HEK293 (cell line): ENCODE results near the gene C20orf96.

Experiments used
- CTCF ChIA-PET: fragments of 350-600 bp; formaldehyde crosslinking; extraction: SDS; loops from one replicate; lab custom pipeline; 2021; ENCODE audit warnings: antibody characterized with exemption; lab: Yijun Ruan, JAX
- POLR2A ChIA-PET: fragments of 300-600 bp; formaldehyde crosslinking; extraction: SDS; loops from one replicate; lab custom pipeline; 2020; ENCODE audit warnings: antibody characterized with exemption, inconsistent platforms; lab: Yijun Ruan, JAX
- H3K27ac ChIP-seq: fragments of 200-500 bp; sonication (Bioruptor generic); 2 replicates; pipeline ENCODE4 v1.5.1; 2014; ENCODE audit warnings: low read depth, low read length, control low read depth, inconsistent platforms; ENCODE audit errors: extremely low read depth
- H3K36me3 ChIP-seq, 2 experiments: fragments of 200-500 bp in 1 of 2; sonication (Bioruptor generic) in 1 of 2; 1 replicate in 1 of 2; 2 replicates in 1 of 2; pipeline ENCODE4 v1.5.1; 2014 to 2017; ENCODE audit warnings: inconsistent platforms in 2 of 2, low read length in 2 of 2; ENCODE audit not compliant: control insufficient read depth in 2 of 2, insufficient read depth in 1 of 2
- H3K4me1 ChIP-seq: fragments of 200-500 bp; sonication (Bioruptor generic); 2 replicates; pipeline ENCODE4 v1.5.1; 2014; ENCODE audit warnings: mild to moderate bottlenecking, low read length, inconsistent platforms; ENCODE audit not compliant: control insufficient read depth, insufficient read depth
- H3K4me3 ChIP-seq: 2 replicates; pipeline ENCODE4 v1.5.1; 2011; ENCODE audit warnings: low read depth, mild to moderate bottlenecking, control low read depth, low read length, moderate library complexity
- H3K9me3 ChIP-seq: fragments of 200-500 bp; sonication (Bioruptor generic); 2 replicates; pipeline ENCODE4 v1.5.1; 2014; ENCODE audit warnings: low read depth, low read length, inconsistent platforms; ENCODE audit not compliant: control insufficient read depth, insufficient read depth
- GLIS1 ChIP-seq: fragments of 450-650 bp; formaldehyde crosslinking; IDR thresholded peaks from 2 replicates; pipeline ENCODE4 v1.5.1; 2016; ENCODE audit warnings: missing biosample characterization, missing genetic modification characterization
- SP2 ChIP-seq: fragments of 450-650 bp; formaldehyde crosslinking; IDR thresholded peaks from 2 replicates; pipeline ENCODE4 v1.5.1; 2016; ENCODE audit warnings: missing biosample characterization, missing genetic modification characterization
- SP7 ChIP-seq: fragments of 450-650 bp; formaldehyde crosslinking; IDR thresholded peaks from 2 replicates; pipeline ENCODE4 v1.5.1; 2016; ENCODE audit warnings: missing biosample characterization, missing genetic modification characterization
- TRIM28 ChIP-seq: IDR thresholded peaks from 2 replicates; pipeline ENCODE4 v1.6.1; 2011; ENCODE audit warnings: low read length, control low read depth, borderline replicate concordance
- ZFP69B ChIP-seq: fragments of 450-650 bp; formaldehyde crosslinking; IDR thresholded peaks from 2 replicates; pipeline ENCODE4 v1.5.1; 2016; ENCODE audit warnings: missing biosample characterization, missing genetic modification characterization
- ZNF133 ChIP-seq: fragments of 450-650 bp; formaldehyde crosslinking; IDR thresholded peaks from 2 replicates; pipeline ENCODE4 v1.5.1; 2016; ENCODE audit warnings: missing biosample characterization, missing genetic modification characterization
- ZNF175 ChIP-seq: fragments of 450-650 bp; formaldehyde crosslinking; IDR thresholded peaks from 2 replicates; pipeline ENCODE4 v1.5.1; 2016; ENCODE audit warnings: missing biosample characterization, missing genetic modification characterization
- ZNF184 ChIP-seq: fragments of 450-650 bp; IDR thresholded peaks from 2 replicates; pipeline ENCODE4 v1.5.1; 2018; ENCODE audit warnings: missing biosample characterization, mild to moderate bottlenecking, missing genetic modification characterization
- ZNF335 ChIP-seq: fragments of 450-650 bp; formaldehyde crosslinking; conservative IDR thresholded peaks from 2 replicates; pipeline ENCODE4 v1.5.1; 2016; ENCODE audit warnings: missing biosample characterization, missing genetic modification characterization
- ZNF341 ChIP-seq: fragments of 450-650 bp; formaldehyde crosslinking; IDR thresholded peaks from 2 replicates; pipeline ENCODE4; 2016; ENCODE audit warnings: low read depth, missing biosample characterization, missing genetic modification characterization
- ZNF391 ChIP-seq: fragments of 450-650 bp; formaldehyde crosslinking; IDR thresholded peaks from 2 replicates; pipeline ENCODE4 v1.5.1; 2016; ENCODE audit warnings: low read depth, missing biosample characterization, missing genetic modification characterization, borderline replicate concordance
- ZNF658 ChIP-seq: fragments of 450-650 bp; formaldehyde crosslinking; IDR thresholded peaks from 2 replicates; pipeline ENCODE4; 2016; ENCODE audit warnings: missing biosample characterization, missing genetic modification characterization
- ZNF76 ChIP-seq: fragments of 450-650 bp; formaldehyde crosslinking; IDR thresholded peaks from 2 replicates; pipeline ENCODE4; 2016; ENCODE audit warnings: low read depth, missing biosample characterization, missing genetic modification characterization, borderline replicate concordance
- ZNF768 ChIP-seq: fragments of 450-650 bp; formaldehyde crosslinking; IDR thresholded peaks from 2 replicates; pipeline ENCODE4 v1.5.1; 2018; ENCODE audit warnings: missing biosample characterization, mild to moderate bottlenecking, missing genetic modification characterization
- ZNF837 ChIP-seq: fragments of 450-650 bp; formaldehyde crosslinking; IDR thresholded peaks from 2 replicates; pipeline ENCODE4 v1.5.1; 2016; ENCODE audit warnings: missing biosample characterization, missing genetic modification characterization
- ZSCAN30 ChIP-seq: fragments of 450-650 bp; IDR thresholded peaks from 2 replicates; pipeline ENCODE4 v1.5.1; 2018; ENCODE audit warnings: missing biosample characterization, mild to moderate bottlenecking, missing genetic modification characterization, moderate library complexity
- TF ChIP-seq, protein P1 (sequence below): fragments of 450-650 bp; formaldehyde crosslinking; IDR thresholded peaks from 2 replicates; pipeline ENCODE4 v1.5.1; 2016; ENCODE audit warnings: missing biosample characterization, missing genetic modification characterization
- TF ChIP-seq, protein P2 (sequence below): fragments of 450-650 bp; formaldehyde crosslinking; IDR thresholded peaks from 2 replicates; pipeline ENCODE4 v1.5.1; 2016; ENCODE audit warnings: missing biosample characterization, missing genetic modification characterization
- TF ChIP-seq, protein P3 (sequence below): sonication (generic); formaldehyde crosslinking; IDR thresholded peaks from 2 replicates; pipeline ENCODE4 v1.8.1; 2022; ENCODE audit warnings: mild to moderate bottlenecking, moderate library complexity, missing genetic modification reagents
- TF ChIP-seq, protein P4 (sequence below): fragments of 450-650 bp; formaldehyde crosslinking; IDR thresholded peaks from 2 replicates; pipeline ENCODE4 v1.5.1; 2016; ENCODE audit warnings: missing biosample characterization, missing genetic modification characterization
- TF ChIP-seq, protein P5 (sequence below): fragments of 450-650 bp; IDR thresholded peaks from 2 replicates; pipeline ENCODE4 v1.5.1; 2018; ENCODE audit warnings: missing biosample characterization, missing genetic modification characterization

Gene C20orf96

DNA sequence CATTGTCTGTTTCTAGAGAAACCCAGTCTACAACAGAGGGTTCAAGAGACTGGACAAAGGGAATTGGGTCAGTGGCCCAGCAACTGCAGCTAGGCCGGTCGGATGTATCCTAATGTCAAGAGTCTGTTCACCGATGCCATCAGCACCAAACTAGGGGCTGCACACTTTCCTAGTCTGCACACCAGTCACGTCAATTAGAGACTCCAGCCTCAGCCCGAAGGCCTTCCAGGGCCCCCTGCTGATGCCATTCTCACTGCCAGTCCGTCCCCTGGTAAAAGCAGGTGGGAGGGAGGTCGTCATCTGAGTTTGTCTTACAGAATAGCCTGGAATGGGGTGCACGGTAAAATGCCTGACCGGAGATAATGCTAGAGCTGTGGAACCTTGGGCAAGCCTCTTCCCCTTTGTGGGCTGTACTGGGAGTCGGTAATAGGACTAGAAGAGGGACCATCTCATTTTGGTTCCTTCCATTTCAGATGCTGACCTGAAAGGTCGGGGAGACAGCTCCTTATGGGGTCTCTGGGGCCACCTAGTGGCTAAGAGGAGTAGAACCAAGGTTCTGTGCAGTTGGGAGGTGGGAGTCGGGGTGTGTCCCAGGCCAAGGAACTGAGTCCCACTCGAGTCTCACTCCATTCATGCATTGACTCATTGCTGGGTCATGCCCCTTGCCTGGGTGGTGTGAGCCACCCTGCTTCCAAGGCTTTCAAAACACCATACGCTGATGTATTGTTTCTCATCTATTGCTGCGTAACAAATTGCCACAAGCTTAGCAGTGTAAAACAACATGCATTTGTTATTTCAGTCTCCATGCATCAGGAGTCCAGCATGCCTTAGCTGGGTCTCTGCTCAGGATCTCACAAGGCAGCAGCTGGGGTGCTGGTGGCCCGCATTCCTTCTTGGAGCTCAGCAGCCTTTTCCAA, 39.9 kb upstream of the C20orf96 start (continued):
- TF ChIP-seq, protein P1, sequence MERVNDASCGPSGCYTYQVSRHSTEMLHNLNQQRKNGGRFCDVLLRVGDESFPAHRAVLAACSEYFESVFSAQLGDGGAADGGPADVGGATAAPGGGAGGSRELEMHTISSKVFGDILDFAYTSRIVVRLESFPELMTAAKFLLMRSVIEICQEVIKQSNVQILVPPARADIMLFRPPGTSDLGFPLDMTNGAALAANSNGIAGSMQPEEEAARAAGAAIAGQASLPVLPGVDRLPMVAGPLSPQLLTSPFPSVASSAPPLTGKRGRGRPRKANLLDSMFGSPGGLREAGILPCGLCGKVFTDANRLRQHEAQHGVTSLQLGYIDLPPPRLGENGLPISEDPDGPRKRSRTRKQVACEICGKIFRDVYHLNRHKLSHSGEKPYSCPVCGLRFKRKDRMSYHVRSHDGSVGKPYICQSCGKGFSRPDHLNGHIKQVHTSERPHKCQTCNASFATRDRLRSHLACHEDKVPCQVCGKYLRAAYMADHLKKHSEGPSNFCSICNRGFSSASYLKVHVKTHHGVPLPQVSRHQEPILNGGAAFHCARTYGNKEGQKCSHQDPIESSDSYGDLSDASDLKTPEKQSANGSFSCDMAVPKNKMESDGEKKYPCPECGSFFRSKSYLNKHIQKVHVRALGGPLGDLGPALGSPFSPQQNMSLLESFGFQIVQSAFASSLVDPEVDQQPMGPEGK (tag by site-specific recombination): 0 out of 2 replicates have a peak, but pooled peaks have one; percentile 13
- TF ChIP-seq ZSCAN30: 0 out of 2 replicates have a peak, but pooled peaks have one; percentile 19

DNA sequence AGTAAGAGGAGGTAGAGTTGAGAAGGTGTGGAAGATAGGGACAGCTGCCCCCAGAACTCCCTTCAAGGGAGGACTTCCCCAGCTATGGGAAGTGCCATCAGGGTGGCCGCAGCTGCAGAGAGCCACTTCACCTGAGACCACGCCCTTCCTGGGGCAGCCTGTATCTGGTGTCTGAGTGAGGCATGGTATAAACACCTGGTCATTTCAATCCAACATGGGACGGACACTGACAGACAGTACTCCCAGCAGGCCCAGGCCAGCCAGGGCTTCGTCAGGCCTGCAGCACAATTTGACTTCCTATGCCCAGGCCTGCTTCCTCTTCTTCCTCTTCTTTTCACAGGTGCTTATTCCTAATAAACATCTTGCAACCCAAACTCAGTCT, 39.3 kb upstream of the C20orf96 start:
- POLR2A ChIA-PET: interaction anchor here (1.0 to 3.2 kb wide), 9 partner anchors 12 to 78 kb away, joined by 3 to 14 read pairs (median 4); partner anchors contain the start of genes NRSN2 and ZCCHC3
- peaks cover 7% of the 10 kb centered on the region for H3K4me1 ChIP-seq
- TF ChIP-seq ZNF658 (tag by site-specific recombination): no peak
- TF ChIP-seq ZNF175 (tag by site-specific recombination): no peak
- TF ChIP-seq SP2 (tag by site-specific recombination): no peak
- TF ChIP-seq, protein P2, sequence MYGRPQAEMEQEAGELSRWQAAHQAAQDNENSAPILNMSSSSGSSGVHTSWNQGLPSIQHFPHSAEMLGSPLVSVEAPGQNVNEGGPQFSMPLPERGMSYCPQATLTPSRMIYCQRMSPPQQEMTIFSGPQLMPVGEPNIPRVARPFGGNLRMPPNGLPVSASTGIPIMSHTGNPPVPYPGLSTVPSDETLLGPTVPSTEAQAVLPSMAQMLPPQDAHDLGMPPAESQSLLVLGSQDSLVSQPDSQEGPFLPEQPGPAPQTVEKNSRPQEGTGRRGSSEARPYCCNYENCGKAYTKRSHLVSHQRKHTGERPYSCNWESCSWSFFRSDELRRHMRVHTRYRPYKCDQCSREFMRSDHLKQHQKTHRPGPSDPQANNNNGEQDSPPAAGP (tag by site-specific recombination): no peak
- TF ChIP-seq ZNF837 (tag by site-specific recombination): no peak
- no peak for TF ChIP-seq ZNF76 (tag by site-specific recombination)
- no peak for TF ChIP-seq ZNF391 (tag by site-specific recombination)
- TF ChIP-seq, protein P3, sequence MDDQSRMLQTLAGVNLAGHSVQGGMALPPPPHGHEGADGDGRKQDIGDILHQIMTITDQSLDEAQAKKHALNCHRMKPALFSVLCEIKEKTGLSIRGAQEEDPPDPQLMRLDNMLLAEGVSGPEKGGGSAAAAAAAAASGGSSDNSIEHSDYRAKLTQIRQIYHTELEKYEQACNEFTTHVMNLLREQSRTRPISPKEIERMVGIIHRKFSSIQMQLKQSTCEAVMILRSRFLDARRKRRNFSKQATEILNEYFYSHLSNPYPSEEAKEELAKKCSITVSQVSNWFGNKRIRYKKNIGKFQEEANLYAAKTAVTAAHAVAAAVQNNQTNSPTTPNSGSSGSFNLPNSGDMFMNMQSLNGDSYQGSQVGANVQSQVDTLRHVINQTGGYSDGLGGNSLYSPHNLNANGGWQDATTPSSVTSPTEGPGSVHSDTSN (CRISPR knock-in tag): no peak
- TF ChIP-seq SP7 (tag by site-specific recombination): no peak
- TF ChIP-seq, all 188 proteins: peak for 0
- Histone ChIP-seq H3K36me3 (peaks cover 0 to 5% of the 10 kb centered on the region in 2 experiments; a peak in 1 of 3 replicates), H3K27ac (no peak overlapping the region), H3K4me3 (no peak overlapping the region), H3K9me3 (no peaks in the 10 kb centered on the region)
- CTCF ChIA-PET: interaction anchor here (0.8 to 3.6 kb wide), 17 partner anchors 10 to 112 kb away, joined by 3 to 29 read pairs (median 8); partner anchors contain the start of gene NRSN2

DNA sequence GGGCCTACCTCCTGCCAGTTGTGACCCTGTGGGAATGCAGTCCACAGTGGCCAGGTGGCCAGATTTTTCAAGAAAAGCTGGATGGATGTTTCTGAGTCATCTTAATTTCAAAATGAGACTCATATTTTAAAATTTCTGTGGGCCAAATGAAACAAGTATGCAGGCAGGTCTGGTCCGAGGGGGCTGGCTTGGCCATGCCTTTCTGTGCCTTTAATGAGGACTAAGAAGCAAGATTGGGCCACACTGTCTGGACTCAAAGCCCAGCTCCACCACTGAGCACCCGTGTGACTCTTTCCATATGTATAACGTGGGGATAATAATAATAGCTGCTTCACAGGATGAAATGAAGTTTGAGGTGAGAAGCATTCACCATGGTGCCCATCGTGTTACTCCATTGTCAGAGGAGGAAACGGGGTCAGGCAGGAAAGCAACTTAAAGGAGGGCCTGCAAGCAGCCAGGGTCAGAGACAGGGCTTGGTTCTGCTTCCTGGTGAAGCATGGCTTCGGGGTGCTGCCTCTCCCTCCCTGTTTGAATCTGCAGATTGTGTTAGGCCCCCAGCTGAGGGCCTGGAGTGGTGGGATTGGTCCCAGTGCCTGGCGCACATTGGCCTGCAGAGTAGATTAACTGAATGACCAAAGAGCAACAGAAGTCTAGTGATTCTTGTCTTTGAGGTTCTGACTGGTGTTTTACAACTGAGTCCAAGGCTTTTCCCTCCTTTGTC, 38.6 kb upstream of the C20orf96 start:
- CTCF ChIA-PET: interaction anchor here (0.6 to 3.6 kb wide), 9 partner anchors 13 to 92 kb away, joined by 3 to 26 read pairs (median 4); partner anchors contain the start of gene NRSN2
- H3K4me3 ChIP-seq: no peak overlapping the region
- H3K4me1 ChIP-seq: peaks cover 10% of the 10 kb centered on the region
- POLR2A ChIA-PET: interaction anchor here (1.0 to 3.2 kb wide), 8 partner anchors 13 to 78 kb away, joined by 3 to 14 read pairs (median 4); partner anchors contain the start of gene NRSN2
- H3K36me3 ChIP-seq: peaks cover 0 to 5% of the 10 kb centered on the region in 2 experiments; a peak in 1 of 3 replicates
- H3K27ac ChIP-seq: no peak overlapping the region
- no peaks in the 10 kb centered on the region for H3K9me3 ChIP-seq
- TF ChIP-seq ZNF768 (tag by site-specific recombination) (no peak), ZNF335 (tag by site-specific recombination) (no peak), ZSCAN30 (no peak), ZNF341 (tag by site-specific recombination) (0 out of 2 replicates have a peak, but pooled peaks have one; percentile 26), ZNF184 (tag by site-specific recombination) (no peak), ZNF133 (no peak), GLIS1 (tag by site-specific recombination) (peak; percentile 50; the same call in 1 of the 2 replicates), SP2 (tag by site-specific recombination) (no peak), TRIM28 (no peak), ZFP69B (tag by site-specific recombination) (no peak), ZNF837 (tag by site-specific recombination) (no peak)
- TF ChIP-seq, protein P4, sequence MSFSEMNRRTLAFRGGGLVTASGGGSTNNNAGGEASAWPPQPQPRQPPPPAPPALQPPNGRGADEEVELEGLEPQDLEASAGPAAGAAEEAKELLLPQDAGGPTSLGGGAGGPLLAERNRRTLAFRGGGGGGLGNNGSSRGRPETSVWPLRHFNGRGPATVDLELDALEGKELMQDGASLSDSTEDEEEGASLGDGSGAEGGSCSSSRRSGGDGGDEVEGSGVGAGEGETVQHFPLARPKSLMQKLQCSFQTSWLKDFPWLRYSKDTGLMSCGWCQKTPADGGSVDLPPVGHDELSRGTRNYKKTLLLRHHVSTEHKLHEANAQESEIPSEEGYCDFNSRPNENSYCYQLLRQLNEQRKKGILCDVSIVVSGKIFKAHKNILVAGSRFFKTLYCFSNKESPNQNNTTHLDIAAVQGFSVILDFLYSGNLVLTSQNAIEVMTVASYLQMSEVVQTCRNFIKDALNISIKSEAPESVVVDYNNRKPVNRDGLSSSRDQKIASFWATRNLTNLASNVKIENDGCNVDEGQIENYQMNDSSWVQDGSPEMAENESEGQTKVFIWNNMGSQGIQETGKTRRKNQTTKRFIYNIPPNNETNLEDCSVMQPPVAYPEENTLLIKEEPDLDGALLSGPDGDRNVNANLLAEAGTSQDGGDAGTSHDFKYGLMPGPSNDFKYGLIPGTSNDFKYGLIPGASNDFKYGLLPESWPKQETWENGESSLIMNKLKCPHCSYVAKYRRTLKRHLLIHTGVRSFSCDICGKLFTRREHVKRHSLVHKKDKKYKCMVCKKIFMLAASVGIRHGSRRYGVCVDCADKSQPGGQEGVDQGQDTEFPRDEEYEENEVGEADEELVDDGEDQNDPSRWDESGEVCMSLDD (tag by site-specific recombination): no peak
- TF ChIP-seq, protein P5, sequence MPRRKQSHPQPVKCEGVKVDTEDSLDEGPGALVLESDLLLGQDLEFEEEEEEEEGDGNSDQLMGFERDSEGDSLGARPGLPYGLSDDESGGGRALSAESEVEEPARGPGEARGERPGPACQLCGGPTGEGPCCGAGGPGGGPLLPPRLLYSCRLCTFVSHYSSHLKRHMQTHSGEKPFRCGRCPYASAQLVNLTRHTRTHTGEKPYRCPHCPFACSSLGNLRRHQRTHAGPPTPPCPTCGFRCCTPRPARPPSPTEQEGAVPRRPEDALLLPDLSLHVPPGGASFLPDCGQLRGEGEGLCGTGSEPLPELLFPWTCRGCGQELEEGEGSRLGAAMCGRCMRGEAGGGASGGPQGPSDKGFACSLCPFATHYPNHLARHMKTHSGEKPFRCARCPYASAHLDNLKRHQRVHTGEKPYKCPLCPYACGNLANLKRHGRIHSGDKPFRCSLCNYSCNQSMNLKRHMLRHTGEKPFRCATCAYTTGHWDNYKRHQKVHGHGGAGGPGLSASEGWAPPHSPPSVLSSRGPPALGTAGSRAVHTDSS (tag by site-specific recombination): no peak
